GM18868 (cell line): ENCODE results near the gene IL2.
A peak's percentile ranks its signal among the peaks of the same experiment; 100 is the strongest.

ENCODE experiments used
- ATAC-seq: cut with Tn5 transposase; IDR thresholded peaks from one replicate; pipeline ENCODE4 v1.9.1; 2021; ENCODE audit warnings: mild to moderate bottlenecking, moderate library complexity; ENCODE audit not compliant: unreplicated experiment

Gene IL2

DNA sequence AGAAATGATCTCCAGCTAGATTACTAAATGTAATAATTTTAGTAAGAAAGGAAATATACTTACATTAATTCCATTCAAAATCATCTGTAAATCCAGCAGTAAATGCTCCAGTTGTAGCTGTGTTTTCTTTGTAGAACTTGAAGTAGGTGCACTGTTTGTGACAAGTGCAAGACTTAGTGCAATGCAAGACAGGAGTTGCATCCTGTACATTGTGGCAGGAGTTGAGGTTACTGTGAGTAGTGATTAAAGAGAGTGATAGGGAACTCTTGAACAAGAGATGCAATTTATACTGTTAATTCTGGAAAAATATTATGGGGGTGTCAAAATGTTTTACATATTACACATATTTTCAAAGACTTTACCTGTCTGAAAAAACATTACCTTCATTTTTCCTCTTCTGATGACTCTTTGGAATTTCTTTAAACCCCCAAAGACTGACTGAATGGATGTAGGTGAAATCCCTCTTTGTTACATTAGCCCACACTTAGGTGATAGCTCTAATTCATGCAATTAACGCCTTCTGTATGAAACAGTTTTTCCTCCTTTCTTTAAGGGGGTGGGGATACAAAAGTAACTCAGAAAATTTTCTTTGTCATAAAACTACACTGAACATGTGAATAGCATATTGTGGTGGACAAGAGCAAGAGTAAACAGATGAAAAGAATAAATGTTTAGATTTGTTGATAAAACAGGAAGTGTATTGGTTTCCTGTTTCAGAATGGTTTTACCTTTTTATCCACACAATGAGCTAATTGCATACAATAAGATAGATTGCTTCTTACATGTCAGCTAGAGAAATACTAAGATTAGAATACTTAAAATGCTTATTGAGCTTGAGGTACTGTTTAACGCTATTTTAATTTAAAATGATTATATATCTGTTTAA is at the start of gene IL2:
IL2 (minus strand) TSS at position 495 of the 886 bp plus-strand sequence; CDS start at position 210, 285 bp downstream.
- no peak for ATAC-seq

DNA sequence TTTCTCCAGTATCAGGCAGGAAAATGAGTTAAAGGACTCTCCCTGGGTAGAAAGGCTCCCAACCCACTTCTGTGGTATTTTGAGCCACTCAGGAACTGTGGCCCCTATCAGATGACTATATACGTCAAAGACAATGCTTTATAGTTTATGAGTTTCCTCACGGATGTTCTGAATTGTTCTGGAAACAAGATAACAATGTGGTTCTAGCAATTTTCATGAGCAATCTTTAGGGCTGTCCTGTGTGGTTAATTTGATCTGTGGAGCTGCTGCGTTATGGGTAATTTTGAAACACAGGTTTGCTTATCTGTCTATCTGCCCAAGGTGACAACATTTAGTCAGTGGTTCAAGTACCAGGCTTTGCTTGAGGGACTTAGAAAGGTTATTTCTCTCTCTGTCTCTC is 46.7 kb upstream of the IL2 start:
- ATAC-seq: no peak

DNA sequence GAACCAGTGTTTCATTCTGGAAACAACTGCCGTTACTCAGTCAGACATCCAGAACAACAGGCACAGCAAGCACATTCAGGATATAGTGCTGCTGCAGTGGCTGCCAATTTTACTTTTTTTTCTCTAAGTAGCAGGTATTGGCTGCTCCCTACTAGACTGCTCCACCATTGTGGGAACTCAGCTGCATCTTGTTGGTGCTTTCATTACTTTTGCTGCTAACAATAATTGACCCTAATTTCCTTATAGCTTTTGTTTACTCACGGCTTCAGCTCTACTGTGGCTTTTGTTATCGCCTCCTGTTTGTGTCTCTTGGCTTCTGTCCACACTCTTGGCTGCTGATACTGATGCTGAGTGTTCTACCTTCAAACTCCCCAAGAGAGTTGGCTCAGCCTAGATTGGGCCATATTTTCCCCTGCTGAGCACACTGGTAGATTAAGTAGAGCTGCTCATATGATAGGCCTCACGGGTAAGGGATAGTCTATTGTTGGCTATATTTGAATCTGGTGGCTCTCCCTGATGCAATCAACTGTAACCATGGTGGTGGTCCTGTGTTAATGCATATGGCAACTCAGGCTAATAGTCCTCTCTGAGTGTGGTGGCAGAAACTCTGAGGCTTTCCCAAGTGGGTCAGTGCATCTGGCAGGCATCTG is 44.5 kb upstream of the IL2 start:
- no peak for ATAC-seq

DNA sequence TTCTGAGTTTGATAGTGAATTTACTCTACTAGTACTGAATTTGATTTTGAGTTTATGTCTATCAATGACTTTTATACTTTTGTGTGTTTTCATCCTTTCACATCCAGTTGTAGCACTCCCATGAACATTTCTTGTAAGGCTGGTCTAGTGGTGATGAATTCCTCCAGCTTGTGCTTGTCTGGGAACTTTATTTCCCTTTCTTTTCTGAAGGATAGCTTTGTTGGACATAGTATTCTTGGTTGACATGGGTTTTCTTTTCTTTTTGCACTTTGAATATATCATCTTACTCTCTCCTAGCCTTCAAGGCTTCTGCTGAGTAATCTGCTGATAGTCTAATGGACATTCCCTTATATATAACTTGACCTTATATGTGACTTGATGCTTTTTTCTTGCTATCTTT is 32.5 kb upstream of the IL2 start:
- no peak for ATAC-seq

GRCh38 chr4:122483481-122483880 is 27.0 kb upstream of the IL2 start:
- ATAC-seq: no peak

GRCh38 chr4:122481766-122482405 is 25.4 kb upstream of the IL2 start:
- ATAC-seq: no peak

DNA sequence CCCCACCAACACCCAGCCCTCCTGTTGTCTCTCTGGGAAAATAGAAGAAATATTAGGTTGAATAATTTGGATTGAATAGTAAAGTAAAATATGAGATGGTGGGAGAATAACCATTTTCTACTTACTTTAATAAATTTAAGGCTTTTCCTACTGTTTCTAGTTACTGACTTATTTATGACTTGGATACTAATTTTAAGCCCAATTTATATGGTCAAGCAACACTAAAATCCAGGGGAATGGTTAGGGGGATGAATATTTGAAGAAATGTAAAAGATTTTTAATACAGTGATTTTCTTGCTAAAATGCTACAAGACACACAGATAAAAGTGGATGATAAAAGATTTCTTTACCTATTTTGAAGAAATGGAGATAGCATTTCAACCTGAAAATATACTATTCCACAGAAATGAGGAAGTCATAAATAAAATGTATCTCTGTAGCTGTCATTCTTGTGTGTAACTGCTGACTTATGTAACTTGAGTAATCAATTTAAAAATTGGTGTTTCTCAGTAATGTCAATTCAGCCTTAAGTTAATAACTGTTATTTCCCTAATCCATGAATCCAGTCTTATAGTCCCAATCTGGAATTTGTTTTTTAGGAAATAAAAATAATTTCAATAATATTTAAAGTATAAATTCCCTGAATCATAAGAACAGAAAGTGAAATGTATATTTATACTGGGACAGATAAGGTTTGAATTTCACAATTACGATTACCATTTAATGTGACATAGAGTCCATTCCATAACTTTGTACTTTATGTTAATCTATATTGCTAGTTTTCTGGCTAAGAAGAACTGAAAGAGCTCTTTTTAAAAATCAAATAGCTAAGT is 24.3 kb upstream of the IL2 start:
- no peak for ATAC-seq

DNA sequence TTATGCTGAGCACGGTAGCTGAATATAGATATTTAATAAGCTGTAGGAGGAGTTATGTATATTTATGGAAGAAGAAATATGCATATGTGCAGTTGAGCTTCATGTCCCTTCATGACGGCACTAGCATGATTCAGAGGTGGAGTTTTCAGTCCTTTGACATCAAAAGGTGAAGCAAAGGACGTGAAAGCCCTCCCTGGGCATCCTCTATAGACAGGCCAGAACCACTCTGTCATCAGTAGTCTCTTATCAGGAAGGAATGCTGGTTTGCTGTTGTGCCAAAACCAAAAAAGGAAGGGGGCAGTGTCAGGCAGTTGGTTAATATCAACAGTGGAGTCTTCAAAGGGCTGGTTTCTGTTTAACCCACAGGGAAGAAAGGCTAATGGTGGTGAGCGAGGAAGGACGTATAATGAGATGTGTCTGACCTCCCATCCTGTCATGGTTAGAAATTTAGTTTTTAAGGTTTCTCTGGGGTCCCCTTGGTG is 23.5 kb upstream of the IL2 start:
- no peak for ATAC-seq

GRCh38 chr4:122476745-122477144 is 20.2 kb upstream of the IL2 start:
- ATAC-seq: no peak

- ATAC-seq: no peak
Observed at GRCh38 chr4:122476126-122476525, 19.6 kb upstream of the IL2 start.

DNA sequence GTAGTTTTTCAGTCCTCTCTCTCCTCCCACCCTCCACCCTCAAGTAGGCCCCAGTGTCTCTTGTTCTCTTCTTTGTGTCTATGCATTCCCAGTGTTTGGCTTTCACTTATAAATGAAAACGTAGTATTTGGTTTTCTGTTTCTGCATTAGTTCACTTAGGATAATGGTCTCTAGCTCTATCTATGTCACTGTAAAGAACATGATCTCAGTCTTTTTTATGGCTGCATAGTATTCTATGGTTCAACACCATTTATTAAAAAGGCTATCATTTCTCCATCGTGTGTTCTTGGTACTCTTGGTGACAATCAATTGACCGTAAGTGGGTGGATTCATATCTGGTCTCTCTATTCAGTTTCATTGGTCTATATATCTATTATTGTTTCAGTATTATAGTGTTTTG is 18.7 kb upstream of the IL2 start:
- no peak for ATAC-seq

- no peak for ATAC-seq
Observed at GRCh38 chr4:122469457-122469856, 12.9 kb upstream of the IL2 start.

DNA sequence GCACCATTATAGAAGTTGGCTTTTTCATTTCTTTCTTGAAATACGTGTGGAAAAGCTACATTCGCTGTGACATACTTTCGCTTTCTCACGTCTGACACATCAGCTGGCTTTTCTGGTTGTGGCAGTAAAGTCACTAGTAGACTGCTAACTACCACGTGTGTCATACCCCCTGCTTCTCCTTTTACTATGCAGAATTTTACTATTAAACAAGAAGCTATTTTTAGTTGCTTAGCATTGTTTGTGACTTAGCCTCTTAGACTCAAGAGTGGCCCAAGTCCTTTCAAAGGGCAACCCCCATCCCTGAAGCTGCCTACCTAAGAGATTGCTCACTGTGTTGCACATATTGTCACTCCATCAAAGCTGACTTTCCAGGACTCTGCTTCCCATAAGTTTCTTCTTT is 2.1 kb upstream of the IL2 start:
- ATAC-seq: peak; percentile 97

- no peak for ATAC-seq
Observed at GRCh38 chr4:122453384-122453995, 3.0 kb downstream of the IL2 start.

- no peak for ATAC-seq
Observed at GRCh38 chr4:122450847-122451246, 5.7 kb downstream of the IL2 start.

GRCh38 chr4:122434285-122434684 is 22.2 kb downstream of the IL2 start:
- no peak for ATAC-seq

GRCh38 chr4:122431351-122431750 is 25.2 kb downstream of the IL2 start:
- ATAC-seq: no peak

DNA sequence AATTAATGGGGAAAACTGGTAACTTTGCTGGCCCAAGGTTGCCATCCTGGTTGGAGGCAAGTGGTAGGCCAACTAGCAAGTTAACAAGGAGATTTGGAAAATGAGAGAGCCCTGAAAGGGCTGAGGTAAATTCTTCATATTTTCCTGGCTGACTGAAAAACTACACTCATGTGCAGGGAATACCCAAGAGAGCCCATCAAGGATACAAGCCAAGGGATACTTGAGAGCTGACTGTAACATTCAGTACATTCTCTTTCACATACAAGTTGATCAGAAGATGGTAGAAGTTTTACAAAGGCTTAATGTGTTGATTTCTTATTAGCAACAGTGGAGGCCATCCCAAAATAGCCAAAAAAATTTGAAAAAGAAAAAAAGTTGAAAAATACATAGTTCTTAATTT is 33.3 kb downstream of the IL2 start:
- no peak for ATAC-seq

GRCh38 chr4:122412547-122412946 is 44.0 kb downstream of the IL2 start:
- ATAC-seq: no peak

GRCh38 chr4:122403861-122404260 is 52.7 kb downstream of the IL2 start:
- ATAC-seq: no peak
